Measurements from ENCODE around the gene KASH5.
A peak's percentile ranks its signal among the peaks of the same experiment; 100 is the strongest.
"Not testable (repeated sequence)": the region's sequence is repeated elsewhere in the genome, so short reads cannot be mapped to it uniquely, and the experiment has no call there.

Gene KASH5

GRCh38 chr19:49459388-49459787 is 71.3 kb downstream of the KASH5 start:
- H3K4me3 Mint-ChIP-seq: no peak overlapping the region
- no peaks in the 10 kb centered on the region for H3K9me3 Mint-ChIP-seq
- no peak overlapping the region for H3K27ac Mint-ChIP-seq
- H3K27me3 Mint-ChIP-seq: no peaks in the 10 kb centered on the region
- ATAC-seq: no peak
- peaks cover 19% of the 10 kb centered on the region for H3K4me1 Mint-ChIP-seq
- peaks cover 30% of the 10 kb centered on the region for H3K36me3 Mint-ChIP-seq

DNA sequence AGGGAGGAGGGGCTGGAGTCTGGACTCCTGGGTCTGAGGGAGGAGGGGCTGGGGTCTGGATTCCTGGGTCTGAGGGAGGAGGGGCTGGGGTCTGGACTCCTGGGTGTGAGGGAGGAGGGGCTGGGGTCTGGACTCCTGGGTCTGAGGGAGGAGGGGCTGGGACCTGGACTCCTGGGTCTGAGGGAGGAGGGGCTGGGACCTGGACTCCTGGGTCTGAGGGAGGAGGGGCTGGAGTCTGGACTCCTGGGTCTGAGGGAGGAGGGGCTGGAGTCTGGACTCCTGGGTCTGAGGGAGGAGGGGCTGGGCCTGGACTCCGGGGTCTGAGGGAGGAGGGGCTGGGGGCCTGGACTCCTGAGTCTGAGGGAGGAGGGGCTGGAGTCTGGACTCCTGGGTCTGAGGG is 73.1 kb downstream of the KASH5 start:
- H3K36me3 Mint-ChIP-seq: peaks cover 42% of the 10 kb centered on the region
- H3K4me3 Mint-ChIP-seq, H3K9me3 Mint-ChIP-seq: not testable (repeated sequence)

GRCh38 chr19:49461656-49462055 is 73.6 kb downstream of the KASH5 start:
- H3K9me3 Mint-ChIP-seq: no peaks in the 10 kb centered on the region
- H3K27ac Mint-ChIP-seq: no peak overlapping the region
- ATAC-seq: peak; percentile 41
- no peaks in the 10 kb centered on the region for H3K27me3 Mint-ChIP-seq
- H3K36me3 Mint-ChIP-seq: peaks cover 39% of the 10 kb centered on the region
- no peak overlapping the region for H3K4me3 Mint-ChIP-seq
- peaks cover 7% of the 10 kb centered on the region for H3K4me1 Mint-ChIP-seq

More for the DNA sequence above, 73.1 kb downstream of the KASH5 start:
- not testable (repeated sequence) for ATAC-seq, H3K27me3 Mint-ChIP-seq, H3K27ac Mint-ChIP-seq
- H3K4me1 Mint-ChIP-seq: peaks cover 12% of the 10 kb centered on the region

DNA sequence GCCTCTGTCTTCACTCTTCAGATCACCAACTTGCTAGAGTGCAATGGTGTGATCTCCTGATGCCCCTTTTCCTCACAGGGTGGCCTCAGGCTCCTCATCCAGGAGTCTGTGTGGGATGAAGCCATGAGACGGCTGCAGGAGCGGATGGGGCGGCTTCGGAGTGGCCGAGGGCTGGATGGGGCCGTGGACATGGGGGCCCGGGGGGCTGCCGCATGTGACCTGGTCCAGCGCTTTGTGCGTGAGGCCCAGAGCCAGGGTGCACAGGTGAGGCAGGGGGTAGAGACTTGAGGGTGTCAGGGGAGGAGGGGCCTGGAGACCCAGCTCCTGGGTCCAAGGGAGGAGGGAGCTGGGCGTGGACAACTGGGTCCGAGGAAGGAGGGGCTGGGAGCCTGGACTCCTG is 74.4 kb downstream of the KASH5 start:
- ATAC-seq: no peak
- no peaks in the 10 kb centered on the region for H3K27me3 Mint-ChIP-seq
- H3K4me1 Mint-ChIP-seq: no peaks in the 10 kb centered on the region
- no peak overlapping the region for H3K4me3 Mint-ChIP-seq
- H3K36me3 Mint-ChIP-seq: peaks cover 32% of the 10 kb centered on the region
- no peak overlapping the region for H3K27ac Mint-ChIP-seq
- no peaks in the 10 kb centered on the region for H3K9me3 Mint-ChIP-seq

- H3K4me1 Mint-ChIP-seq: peaks cover 7% of the 10 kb centered on the region
- H3K27ac Mint-ChIP-seq: peak overlapping the region; percentile 71
- H3K36me3 Mint-ChIP-seq: peaks cover 39% of the 10 kb centered on the region
- no peak overlapping the region for H3K4me3 Mint-ChIP-seq
- ATAC-seq: no peak
- no peaks in the 10 kb centered on the region for H3K9me3 Mint-ChIP-seq
- no peaks in the 10 kb centered on the region for H3K27me3 Mint-ChIP-seq
These were observed 76.1 kb downstream of the KASH5 start for GRCh38 chr19:49463960-49464740.

DNA sequence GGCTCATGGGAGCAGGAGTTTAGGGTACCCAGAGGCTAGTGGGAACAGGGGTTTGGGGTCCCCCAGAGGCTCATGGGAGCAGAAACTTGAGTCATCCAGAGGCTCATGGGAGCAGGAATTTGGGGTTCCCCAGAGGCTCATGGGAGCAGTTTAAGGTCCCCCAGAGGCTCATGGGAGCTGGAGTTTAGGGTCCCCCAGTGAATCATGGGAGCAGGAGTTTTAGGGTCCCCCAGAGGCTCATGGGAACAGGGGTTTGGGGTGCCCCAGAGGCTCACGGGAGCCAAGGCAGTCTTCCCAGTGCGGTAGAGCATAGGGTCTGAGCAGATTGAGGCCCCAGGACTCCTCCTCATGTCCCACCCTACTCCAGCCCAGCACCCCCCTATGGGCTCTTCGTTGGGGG is 77.3 kb downstream of the KASH5 start:
- Mint-ChIP-seq H3K4me1 (peaks cover 18% of the 10 kb centered on the region), H3K27me3 (no peaks in the 10 kb centered on the region), H3K4me3 (no peak overlapping the region), H3K27ac (peak overlapping the region; percentile 71), H3K36me3 (peaks cover 34% of the 10 kb centered on the region), H3K9me3 (no peaks in the 10 kb centered on the region)
- ATAC-seq: no peak
